NCI-H748 treated with DMSO at 0.1 percent for 48 hours (cell line): Measurements from ENCODE around the gene MCM3AP.
"Not testable (repeated sequence)": the region's sequence is repeated elsewhere in the genome, so short reads cannot be mapped to it uniquely, and the experiment has no call there.

Source experiments
- DNase-seq: peaks from one replicate; lab custom pipeline; 2025; lab: John Stamatoyannopoulos, UW

MCM3AP gene

GRCh38 chr21:46243325-46243724, 42.1 kb downstream of the MCM3AP start:
- no peak for DNase-seq

GRCh38 chr21:46241577-46241976, 43.8 kb downstream of the MCM3AP start:
- DNase-seq, result not testable (repeated sequence)

- DNase-seq, result no peak
Observed at GRCh38 chr21:46239817-46240325, 45.5 kb downstream of the MCM3AP start.

- DNase-seq, result no peak
Observed at GRCh38 chr21:46237474-46237873, 47.9 kb downstream of the MCM3AP start.

GRCh38 chr21:46234436-46234950, 50.9 kb downstream of the MCM3AP start:
- DNase-seq, result no peak

GRCh38 chr21:46229923-46230260, 55.5 kb downstream of the MCM3AP start:
- DNase-seq, result no peak

GRCh38 chr21:46229133-46229922, 56.1 kb downstream of the MCM3AP start:
- DNase-seq, result peak; percentile 51

GRCh38 chr21:46228345-46229051, 56.9 kb downstream of the MCM3AP start, which contains the start of gene LSS:
TSS of gene LSS (minus strand) at chr21:46228774. CDS start at chr21:46228745, 29 bp downstream.
- DNase-seq, result peak; percentile 92

- no peak for DNase-seq
Observed at GRCh38 chr21:46227811-46228344, 57.5 kb downstream of the MCM3AP start.

GRCh38 chr21:46226920-46227599, 58.4 kb downstream of the MCM3AP start:
- no peak for DNase-seq

GRCh38 chr21:46226146-46226545, 59.3 kb downstream of the MCM3AP start:
- no peak for DNase-seq

GRCh38 chr21:46223661-46224060, 61.8 kb downstream of the MCM3AP start:
- DNase-seq, result not testable (repeated sequence)

GRCh38 chr21:46223217-46223616, 62.2 kb downstream of the MCM3AP start:
- no peak for DNase-seq

GRCh38 chr21:46222436-46223116, 62.8 kb downstream of the MCM3AP start:
- DNase-seq, result no peak

- DNase-seq, result no peak
Observed at GRCh38 chr21:46221664-46222435, 63.6 kb downstream of the MCM3AP start.

- no peak for DNase-seq
Observed at GRCh38 chr21:46220847-46221246, 64.6 kb downstream of the MCM3AP start.

- DNase-seq, result no peak
Observed at GRCh38 chr21:46220275-46220810, 65.1 kb downstream of the MCM3AP start.

GRCh38 chr21:46219591-46220239, 65.7 kb downstream of the MCM3AP start:
- no peak for DNase-seq

- DNase-seq, result no peak
Observed at GRCh38 chr21:46218906-46219590, 66.4 kb downstream of the MCM3AP start.
